Mesenchymal stem cell (in vitro differentiated cells and primary cell): ENCODE results near the gene EMC9.

ENCODE experiments used
- DNase-seq: peaks from one replicate; pipeline ENCODE4 v3.0.0-alpha.2; 2013
- H2AFZ ChIP-seq: one replicate; pipeline ENCODE4 v1.6.1; 2013; ENCODE audit warnings: low read depth, mild to moderate bottlenecking, control low read depth, inconsistent platforms, low read length, moderate library complexity
- H2AK5ac ChIP-seq: 2 replicates; pipeline ENCODE4 v1.6.1; 2013; ENCODE audit warnings: low read length, moderate library complexity, mild to moderate bottlenecking, inconsistent platforms; ENCODE audit not compliant: severe bottlenecking
- H2BK120ac ChIP-seq: one replicate; pipeline ENCODE4 v1.6.1; 2013; ENCODE audit warnings: low read depth, mild to moderate bottlenecking, inconsistent platforms, low read length, moderate library complexity
- H2BK12ac ChIP-seq, 2 experiments: one replicate each; pipeline ENCODE4 v1.6.1; 2013; ENCODE audit warnings: inconsistent platforms in 2 of 2, low read length in 2 of 2, mild to moderate bottlenecking in 2 of 2, moderate library complexity in 2 of 2, control low read depth in 1 of 2
- H2BK15ac ChIP-seq: one replicate; pipeline ENCODE4 v1.6.1; 2013; ENCODE audit warnings: mild to moderate bottlenecking, low read depth, inconsistent platforms; ENCODE audit not compliant: poor library complexity, severe bottlenecking
- H2BK5ac ChIP-seq: 2 replicates; pipeline ENCODE4 v1.6.1; 2013; ENCODE audit warnings: low read depth, mild to moderate bottlenecking, low read length, control low read depth, inconsistent platforms; ENCODE audit not compliant: poor library complexity, severe bottlenecking
- H3K14ac ChIP-seq, 2 experiments: one replicate each; pipeline ENCODE4 v1.6.1; 2013; ENCODE audit warnings: inconsistent platforms in 2 of 2, low read length in 2 of 2, control low read depth in 1 of 2, mild to moderate bottlenecking in 1 of 2, moderate library complexity in 1 of 2
- H3K18ac ChIP-seq, 2 experiments: one replicate each; pipeline ENCODE4 v1.6.1; 2013; ENCODE audit warnings: inconsistent platforms in 2 of 2, low read length in 2 of 2, control low read depth in 1 of 2, low read depth in 1 of 2, mild to moderate bottlenecking in 1 of 2
- H3K23ac ChIP-seq, 2 experiments: one replicate each; pipeline ENCODE4 v1.6.1; 2013; ENCODE audit warnings: inconsistent platforms in 2 of 2, low read length in 2 of 2, mild to moderate bottlenecking in 2 of 2, moderate library complexity in 2 of 2, control low read depth in 1 of 2
- H3K27ac ChIP-seq: 2 replicates; pipeline ENCODE4 v1.5.1; 2013; ENCODE audit warnings: mild to moderate bottlenecking, moderate library complexity, low read length, control low read depth, inconsistent platforms; ENCODE audit not compliant: poor library complexity, severe bottlenecking
- H3K27me3 ChIP-seq, 2 experiments: 2 replicates each; pipeline versions ENCODE4 v1.6.1 to v1.7.0; 2013; ENCODE audit warnings: low read length in 2 of 2, mild to moderate bottlenecking in 2 of 2, moderate library complexity in 2 of 2, control low read depth in 1 of 2, inconsistent platforms in 1 of 2; ENCODE audit not compliant: control insufficient read depth in 1 of 2, insufficient read depth in 1 of 2
- H3K36me3 ChIP-seq, 2 experiments: 2 replicates each; pipeline versions ENCODE4 v1.6.1 to v1.7.0; 2013; ENCODE audit warnings: low read length in 2 of 2, control low read depth in 1 of 2, inconsistent platforms in 1 of 2, low read depth in 1 of 2, mild to moderate bottlenecking in 1 of 2; ENCODE audit not compliant: insufficient read depth in 2 of 2, control insufficient read depth in 1 of 2
- H3K4ac ChIP-seq, 2 experiments: one replicate each; pipeline ENCODE4 v1.6.1; 2013; ENCODE audit warnings: inconsistent platforms in 2 of 2, low read length in 2 of 2, mild to moderate bottlenecking in 2 of 2, moderate library complexity in 2 of 2, control low read depth in 1 of 2, low read depth in 1 of 2
- H3K4me1 ChIP-seq: 2 replicates; pipeline ENCODE4 v1.6.1; 2013; ENCODE audit warnings: low read depth, low read length, control low read depth; ENCODE audit not compliant: control insufficient read depth, insufficient read depth
- H3K4me2 ChIP-seq: 2 replicates; pipeline ENCODE4 v1.6.1; 2013; ENCODE audit warnings: low read length, mild to moderate bottlenecking, inconsistent platforms; ENCODE audit not compliant: poor library complexity, severe bottlenecking
- H3K4me3 ChIP-seq, 2 experiments: 2 replicates each; pipeline versions ENCODE4 v1.5.1 to v1.7.0; 2013; ENCODE audit warnings: low read length in 2 of 2, mild to moderate bottlenecking in 2 of 2, control low read depth in 1 of 2, low read depth in 1 of 2; ENCODE audit not compliant: insufficient read depth in 1 of 2
- H3K79me1 ChIP-seq: replicated peaks from 2 replicates; pipeline ENCODE4 v1.6.1; 2013; ENCODE audit warnings: mild to moderate bottlenecking, control low read depth, low read length, inconsistent platforms; ENCODE audit not compliant: poor library complexity, severe bottlenecking
- H3K9ac ChIP-seq: 2 replicates; pipeline ENCODE4 v1.7.0; 2013; ENCODE audit warnings: mild to moderate bottlenecking, low read length, moderate library complexity
- H3K9me3 ChIP-seq: 2 replicates; pipeline ENCODE4 v1.7.0; 2013; ENCODE audit warnings: mild to moderate bottlenecking, low read length; ENCODE audit not compliant: control insufficient read depth
- H4K8ac ChIP-seq: one replicate; pipeline ENCODE4 v1.6.1; 2013; ENCODE audit warnings: inconsistent platforms, mild to moderate bottlenecking, low read length, moderate library complexity
- H4K91ac ChIP-seq: one replicate; pipeline ENCODE4 v1.6.1; 2013; ENCODE audit warnings: mild to moderate bottlenecking, low read length, inconsistent platforms
- WGBS: methylation state at CpG from one replicate; pipeline ENCODE4 v1.1.7; 2013; ENCODE audit warnings: mixed read lengths; 5-methylcytosine and 5-hydroxymethylcytosine counted together

EMC9 gene

DNA sequence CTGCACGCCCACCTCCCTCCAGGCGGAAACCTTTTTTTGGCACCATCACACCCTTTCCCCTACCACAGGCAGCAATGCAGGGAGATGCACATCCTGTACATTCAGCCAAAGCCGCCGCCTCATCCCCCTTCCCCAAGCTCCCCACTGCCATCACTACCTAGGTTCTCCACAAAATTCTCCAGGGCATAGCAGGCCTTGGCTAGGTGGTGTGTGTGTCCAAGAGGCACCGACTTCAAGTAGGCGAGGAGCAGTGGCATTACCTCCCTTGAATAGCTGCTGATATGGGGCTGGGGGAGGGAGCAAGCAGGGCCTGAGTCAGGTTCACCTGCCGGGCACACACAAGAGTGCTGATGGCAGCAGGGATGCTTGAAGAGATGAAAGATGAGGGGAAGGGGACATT, 43.6 kb upstream of the EMC9 start:
- Histone ChIP-seq H3K27ac (no peak overlapping the region), H2AK5ac (no peak overlapping the region), H4K8ac (no peak overlapping the region), H2BK12ac (no peak overlapping the region), H3K9ac (no peak overlapping the region), H2BK15ac (no peak overlapping the region), H2BK5ac (no peak overlapping the region), H2AFZ (no peak overlapping the region), H3K4me1 (peaks cover 14% of the 10 kb centered on the region), H3K27me3 (no peaks in the 10 kb centered on the region), H3K18ac (no peak overlapping the region), H4K91ac (no peak overlapping the region), H3K23ac (no peak overlapping the region), H2BK120ac (no peak overlapping the region), H3K4me2 (no peak overlapping the region), H3K14ac (no peak overlapping the region), H3K36me3 (peaks cover 75 to 78% of the 10 kb centered on the region in 2 experiments), H3K4me3 (no peak overlapping the region), H3K79me1 (peaks cover 32% of the 10 kb centered on the region), H3K4ac (no peak overlapping the region), H3K9me3 (no peaks in the 10 kb centered on the region)
- WGBS, result 96% methylated on average over 5 of the region's 7 CpGs
- no peak for DNase-seq

DNA sequence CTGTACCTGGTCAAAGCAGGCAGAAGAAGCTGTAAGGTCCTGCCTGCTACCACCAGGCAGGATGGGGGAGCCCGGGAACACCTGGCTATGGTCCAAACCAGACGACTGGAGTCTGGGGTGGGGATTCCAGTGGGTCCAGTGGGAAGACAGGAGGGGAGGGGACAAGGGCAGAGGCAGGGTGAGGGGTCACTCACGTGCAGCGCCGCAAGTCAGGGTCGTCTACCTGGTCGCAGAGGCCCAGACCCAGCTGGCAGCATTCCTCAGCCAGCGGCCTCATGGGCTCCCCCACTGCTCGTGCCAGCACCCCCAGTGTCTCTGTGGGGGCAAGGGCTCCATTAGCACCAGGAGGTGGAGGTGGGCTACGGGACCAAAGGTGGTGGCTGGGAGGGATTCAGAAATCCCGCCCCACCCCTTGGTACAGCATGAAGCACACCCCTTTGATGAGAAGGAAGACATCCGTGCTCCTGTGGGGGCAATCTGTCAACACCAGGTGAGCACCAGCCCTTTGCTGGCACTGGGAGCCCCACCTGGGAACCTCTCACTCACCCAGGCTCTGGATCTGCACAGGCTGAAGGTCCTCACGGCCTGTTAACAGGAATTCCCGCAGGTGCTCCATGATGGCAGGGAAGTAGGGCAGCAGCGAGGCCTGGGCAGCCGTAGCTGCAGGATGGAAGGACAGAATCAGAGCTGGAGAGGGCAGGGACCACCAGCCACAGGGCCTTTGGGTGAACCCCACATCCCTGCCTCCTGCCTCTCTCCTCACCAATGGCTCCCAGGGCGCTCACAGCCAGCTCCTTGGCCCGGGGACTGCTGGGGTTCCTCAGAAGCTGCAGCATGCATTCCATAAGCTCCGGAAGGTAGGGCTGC, 42.9 kb upstream of the EMC9 start:
- Histone ChIP-seq H3K14ac (no peak overlapping the region), H2BK12ac (no peak overlapping the region)

DNA sequence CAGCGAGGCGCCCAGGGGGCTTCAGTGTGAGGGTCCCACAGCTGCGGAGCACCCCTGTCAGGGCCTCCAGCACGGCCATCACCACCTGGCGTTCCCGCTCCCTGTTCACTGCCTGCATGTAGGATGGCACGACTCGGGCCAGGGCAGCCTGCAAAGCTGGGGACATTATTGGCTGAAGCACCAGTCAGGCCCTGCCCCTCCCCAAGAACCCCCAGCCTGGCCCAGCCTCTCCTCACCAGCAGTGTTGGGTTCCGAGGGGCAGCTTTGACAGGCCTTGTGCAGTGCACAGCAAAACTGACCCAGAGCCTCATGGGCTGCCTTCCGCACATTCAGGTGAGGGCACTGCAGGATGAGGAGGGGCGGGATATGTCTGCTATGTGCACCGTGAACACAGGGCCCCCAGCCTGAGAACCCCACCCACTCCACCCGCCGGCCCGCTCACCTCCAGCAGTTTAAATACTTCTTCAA, 41.7 kb upstream of the EMC9 start:
- Histone ChIP-seq H3K9ac (no peak overlapping the region), H3K4me2 (no peak overlapping the region), H3K4me3 (no peak overlapping the region), H4K8ac (no peak overlapping the region), H3K4ac (no peak overlapping the region), H3K27me3 (no peaks in the 10 kb centered on the region), H3K23ac (no peak overlapping the region), H4K91ac (no peak overlapping the region), H3K18ac (no peak overlapping the region), H3K27ac (no peak overlapping the region), H3K4me1 (peaks cover 23% of the 10 kb centered on the region), H2AK5ac (no peak overlapping the region), H3K14ac (no peak overlapping the region), H3K79me1 (peaks cover 33% of the 10 kb centered on the region), H3K36me3 (peaks cover 90% of the 10 kb centered on the region in 2 experiments), H2BK120ac (no peak overlapping the region), H2BK5ac (no peak overlapping the region), H2BK12ac (no peak overlapping the region), H3K9me3 (no peaks in the 10 kb centered on the region), H2AFZ (no peak overlapping the region), H2BK15ac (no peak overlapping the region)
- WGBS, result 97% methylated on average over 15 of the region's 15 CpGs
- DNase-seq, result no peak

More for the DNA sequence above, 42.9 kb upstream of the EMC9 start:
- no peak overlapping the region for H4K91ac ChIP-seq
- 98% methylated on average over 19 of the region's 19 CpGs for WGBS
- H4K8ac ChIP-seq, result no peak overlapping the region
- no peak overlapping the region for H2BK120ac ChIP-seq
- H3K9me3 ChIP-seq, result no peaks in the 10 kb centered on the region
- peaks cover 32% of the 10 kb centered on the region for H3K79me1 ChIP-seq
- H2AFZ ChIP-seq, result no peak overlapping the region
- no peak overlapping the region for H2AK5ac ChIP-seq
- H3K27me3 ChIP-seq, result no peaks in the 10 kb centered on the region
- H3K27ac ChIP-seq, result no peak overlapping the region
- no peak overlapping the region for H2BK5ac ChIP-seq
- H3K4me1 ChIP-seq, result peaks cover 20% of the 10 kb centered on the region
- H3K4me2 ChIP-seq, result no peak overlapping the region
- H3K23ac ChIP-seq, result no peak overlapping the region
- peaks cover 77% of the 10 kb centered on the region in 2 experiments for H3K36me3 ChIP-seq
- no peak overlapping the region for H3K9ac ChIP-seq
- H3K4ac ChIP-seq, result no peak overlapping the region
- DNase-seq, result no peak
- no peak overlapping the region for H2BK15ac ChIP-seq
- H3K4me3 ChIP-seq, result no peak overlapping the region
- H3K18ac ChIP-seq, result no peak overlapping the region

DNA sequence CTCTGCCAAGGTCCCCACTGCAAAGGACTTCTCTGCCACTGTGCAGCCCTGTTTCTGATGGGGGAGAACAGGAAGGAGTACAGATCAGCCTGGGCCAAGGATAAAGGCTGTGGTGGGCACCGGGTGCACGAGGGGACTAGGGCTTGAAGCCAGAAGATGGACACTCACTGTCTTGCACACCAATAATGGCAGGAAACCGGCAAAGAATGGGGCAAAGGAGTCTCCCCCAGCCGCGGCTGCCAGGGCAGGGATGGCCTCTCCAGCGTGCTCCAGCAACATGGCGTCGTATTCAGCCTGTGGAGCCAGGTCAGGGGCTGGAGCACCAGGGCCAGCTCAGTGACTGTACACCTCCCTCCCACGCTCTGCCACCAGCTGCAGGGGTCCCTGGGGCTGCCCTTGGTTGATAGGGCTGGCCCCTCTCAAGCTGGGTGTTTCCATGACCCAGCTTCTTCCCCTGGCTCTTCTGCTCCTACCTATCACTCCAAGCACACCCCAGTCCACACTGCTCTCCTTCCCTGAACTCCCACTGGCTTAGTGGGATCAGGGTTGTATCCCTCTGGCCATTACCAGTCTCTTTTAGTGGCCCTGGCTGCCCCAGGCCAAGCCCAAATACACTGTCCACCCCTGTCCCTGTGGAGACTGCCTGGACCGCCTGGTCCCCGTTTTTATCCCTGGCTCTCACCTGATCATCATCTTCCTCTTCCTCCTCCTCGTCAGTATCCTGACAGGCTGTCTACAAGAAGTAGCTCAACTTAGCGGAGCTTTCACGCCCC, 40.9 kb upstream of the EMC9 start:
- Histone ChIP-seq H3K4me2 (no peak overlapping the region), H2BK12ac (no peak overlapping the region), H2BK15ac (no peak overlapping the region), H3K4me1 (peaks cover 16% of the 10 kb centered on the region), H3K9me3 (no peaks in the 10 kb centered on the region), H3K4ac (no peak overlapping the region), H3K18ac (no peak overlapping the region), H2AFZ (no peak overlapping the region), H3K23ac (no peak overlapping the region), H3K14ac (no peak overlapping the region), H4K8ac (no peak overlapping the region), H3K27me3 (no peaks in the 10 kb centered on the region), H3K36me3 (peaks cover 95% of the 10 kb centered on the region in 2 experiments), H4K91ac (no peak overlapping the region), H2BK5ac (no peak overlapping the region), H2BK120ac (no peak overlapping the region), H2AK5ac (no peak overlapping the region), H3K79me1 (peaks cover 36% of the 10 kb centered on the region), H3K4me3 (no peak overlapping the region), H3K27ac (no peak overlapping the region), H3K9ac (no peak overlapping the region)
- 94% methylated on average over 14 of the region's 14 CpGs for WGBS
- DNase-seq, result no peak
